Measurements from ENCODE around the gene PEF1. TPM values are rescaled to one million over a fixed set of nuclear protein-coding genes. Genes with fewer than 3 reads are reported as not detected.

Gene PEF1
- total RNA-seq, 2 experiments from 2014 or later = 79.6 to 80.6 TPM

GRCh38 chr1:31614414-31615005 is 30.2 kb downstream of the PEF1 start:
- intact Hi-C loops (cut with micrococcal nuclease) = no loop called here
- CTCF ChIA-PET = no interaction called here

GRCh38 chr1:31609514-31610118 is 35.1 kb downstream of the PEF1 start:
- Mint-ChIP-seq H3K27me3 (ENCODE audit: low read depth) (peaks cover 2% of the 10 kb centered on the region), H3K27ac (no peak overlapping the region), H3K9me3 (no peaks in the 10 kb centered on the region), H3K36me3 (ENCODE audit: low read depth) (no peaks in the 10 kb centered on the region), H3K4me3 (no peak overlapping the region), H3K4me1 (ENCODE audit: low read depth) (peaks cover 8% of the 10 kb centered on the region)
- no peak for DNase-seq
- intact Hi-C loops (cut with micrococcal nuclease) = no loop called here
- CTCF ChIA-PET = interaction anchor here (0.6 to 1.1 kb wide), 2 partner anchors 23 to 173 kb away, joined by 3 to 5 read pairs; no protein-coding TSS in a partner anchor

More at GRCh38 chr1:31614414-31615005, 30.2 kb downstream of the PEF1 start:
- Mint-ChIP-seq H3K4me1 (ENCODE audit: low read depth) (peaks cover 2% of the 10 kb centered on the region), H3K27me3 (ENCODE audit: low read depth) (peaks cover 29% of the 10 kb centered on the region), H3K36me3 (ENCODE audit: low read depth) (no peaks in the 10 kb centered on the region), H3K4me3 (no peak overlapping the region), H3K9me3 (no peaks in the 10 kb centered on the region), H3K27ac (no peak overlapping the region)
- no peak for DNase-seq

- CTCF ChIA-PET = no interaction called here
Observed at GRCh38 chr1:31607360-31607759, 37.3 kb downstream of the PEF1 start.

DNA sequence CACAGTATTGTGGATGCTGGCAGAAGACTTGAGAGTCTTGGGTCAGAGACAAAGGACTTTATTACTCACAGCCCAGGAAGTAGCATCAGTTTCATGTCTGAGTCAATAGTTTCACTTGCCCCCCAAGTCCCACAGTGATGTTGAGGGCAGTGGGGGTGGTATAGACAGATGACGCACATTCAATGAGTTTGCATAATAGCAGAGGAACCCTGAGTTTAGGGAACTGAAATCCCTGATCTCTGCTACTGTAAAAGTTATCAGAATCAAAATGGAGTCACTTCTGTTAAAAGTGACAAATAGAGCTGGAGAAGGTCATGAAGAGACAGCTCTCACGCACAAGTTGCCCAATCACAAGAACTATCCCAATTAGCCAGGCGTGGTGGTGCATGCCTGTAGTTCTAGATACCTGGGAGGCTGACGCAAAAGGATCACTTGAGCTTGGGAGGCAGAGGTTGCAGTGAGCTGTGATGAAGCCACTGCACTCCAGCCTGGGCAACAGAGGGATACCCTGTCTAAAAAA is 38.7 kb downstream of the PEF1 start:
- no peak overlapping the region for H3K27ac Mint-ChIP-seq
- intact Hi-C loops (cut with micrococcal nuclease) = no loop called here
- H3K4me3 Mint-ChIP-seq = no peak overlapping the region
- DNase-seq = peak; percentile 32
- no peaks in the 10 kb centered on the region for H3K27me3 Mint-ChIP-seq (ENCODE audit: low read depth)
- CTCF ChIA-PET = interaction anchor here (0.8 kb wide), 1 partner anchor 41 kb away, joined by 3 read pairs; no protein-coding TSS in a partner anchor
- peaks cover 2% of the 10 kb centered on the region for H3K9me3 Mint-ChIP-seq
- H3K4me1 Mint-ChIP-seq (ENCODE audit: low read depth) = peaks cover 8% of the 10 kb centered on the region
- H3K36me3 Mint-ChIP-seq (ENCODE audit: low read depth) = no peaks in the 10 kb centered on the region

More at GRCh38 chr1:31607360-31607759, 37.3 kb downstream of the PEF1 start:
- Mint-ChIP-seq H3K36me3 (ENCODE audit: low read depth) (no peaks in the 10 kb centered on the region), H3K4me1 (ENCODE audit: low read depth) (peaks cover 8% of the 10 kb centered on the region), H3K27me3 (ENCODE audit: low read depth) (no peaks in the 10 kb centered on the region), H3K4me3 (no peak overlapping the region), H3K9me3 (peaks cover 2% of the 10 kb centered on the region), H3K27ac (no peak overlapping the region)
- intact Hi-C loops (cut with micrococcal nuclease) = no loop called here
- DNase-seq = no peak

DNA sequence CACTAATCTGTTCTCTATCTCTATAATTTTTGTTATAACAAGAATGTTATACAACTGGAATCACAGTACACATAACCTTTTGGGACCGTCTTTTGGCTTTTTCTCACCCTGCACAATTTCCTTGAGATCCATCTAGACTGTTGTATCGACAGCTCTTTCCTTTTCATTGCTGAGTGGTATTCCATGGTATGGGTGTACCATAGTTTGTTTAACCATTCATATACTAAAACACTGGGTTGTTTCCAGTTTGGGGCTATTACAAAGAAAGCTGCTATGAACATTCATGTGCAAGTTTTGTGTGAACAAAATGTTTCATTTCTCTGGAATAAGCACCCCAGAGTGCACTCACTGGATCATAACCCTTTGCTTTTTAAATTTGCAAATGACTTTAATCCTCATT is 42.6 kb downstream of the PEF1 start:
- H3K4me1 Mint-ChIP-seq (ENCODE audit: low read depth) = peaks cover 8% of the 10 kb centered on the region
- intact Hi-C loops (cut with micrococcal nuclease) = no loop called here
- DNase-seq = no peak
- no peak overlapping the region for H3K27ac Mint-ChIP-seq
- no peaks in the 10 kb centered on the region for H3K27me3 Mint-ChIP-seq (ENCODE audit: low read depth)
- CTCF ChIA-PET = interaction anchor here (1.3 kb wide), 1 partner anchor 16 kb away, joined by 4 read pairs; no protein-coding TSS in a partner anchor
- no peak overlapping the region for H3K4me3 Mint-ChIP-seq
- H3K36me3 Mint-ChIP-seq (ENCODE audit: low read depth) = no peaks in the 10 kb centered on the region
- peaks cover 2% of the 10 kb centered on the region for H3K9me3 Mint-ChIP-seq

DNA sequence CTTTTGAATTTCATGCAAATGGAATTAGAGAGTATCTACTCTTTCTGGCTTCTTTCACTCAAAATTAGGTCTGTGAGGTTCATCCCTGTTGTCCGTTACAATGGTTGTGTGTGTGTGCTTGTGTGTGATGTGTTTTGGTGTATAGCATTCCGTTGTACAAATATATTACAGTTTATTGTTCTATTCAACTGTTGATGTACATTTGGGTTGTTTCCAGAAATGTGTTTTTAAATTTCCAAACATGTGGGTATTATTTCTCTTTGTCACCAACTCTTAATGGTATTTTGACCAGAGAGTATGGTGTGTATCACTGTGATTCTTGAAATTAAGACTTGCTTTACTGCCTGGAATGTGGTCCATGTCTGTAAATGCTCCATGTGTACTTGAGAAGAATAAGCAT is 44.0 kb downstream of the PEF1 start:
- Mint-ChIP-seq H3K27ac (no peak overlapping the region), H3K36me3 (ENCODE audit: low read depth) (no peaks in the 10 kb centered on the region), H3K27me3 (ENCODE audit: low read depth) (no peaks in the 10 kb centered on the region), H3K4me1 (ENCODE audit: low read depth) (no peaks in the 10 kb centered on the region), H3K9me3 (peaks cover 2% of the 10 kb centered on the region), H3K4me3 (no peak overlapping the region)
- no peak for DNase-seq
- intact Hi-C loops (cut with micrococcal nuclease) = no loop called here
- CTCF ChIA-PET = no interaction called here

DNA sequence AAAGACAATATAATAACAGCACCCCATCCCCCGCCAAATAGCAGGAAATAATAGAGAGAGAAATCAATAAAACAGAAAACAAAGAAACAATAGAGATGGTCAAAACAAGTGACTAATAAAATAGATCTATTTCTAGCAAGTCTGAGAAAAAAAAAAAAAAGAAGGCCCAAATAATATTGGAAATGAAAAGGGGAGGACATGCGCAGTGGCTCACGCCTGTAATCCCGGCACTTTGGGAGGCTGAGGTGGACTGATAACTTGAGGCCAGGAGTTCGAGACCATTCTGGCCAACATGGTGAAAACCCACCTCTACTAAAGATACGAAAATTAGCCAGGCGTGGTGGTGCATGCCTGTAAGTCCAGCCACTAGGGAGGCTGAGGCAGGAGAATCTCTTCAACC is 45.7 kb downstream of the PEF1 start:
- H3K27me3 Mint-ChIP-seq (ENCODE audit: low read depth) = peaks cover 1% of the 10 kb centered on the region
- peaks cover 2% of the 10 kb centered on the region for H3K9me3 Mint-ChIP-seq
- CTCF ChIA-PET = interaction anchor here (0.6 kb wide), 1 partner anchor 79 kb away, joined by 3 read pairs; no protein-coding TSS in a partner anchor
- H3K4me1 Mint-ChIP-seq (ENCODE audit: low read depth) = no peaks in the 10 kb centered on the region
- intact Hi-C loops (cut with micrococcal nuclease) = no loop called here
- DNase-seq = no peak
- no peaks in the 10 kb centered on the region for H3K36me3 Mint-ChIP-seq (ENCODE audit: low read depth)
- no peak overlapping the region for H3K27ac Mint-ChIP-seq
- H3K4me3 Mint-ChIP-seq = no peak overlapping the region

DNA sequence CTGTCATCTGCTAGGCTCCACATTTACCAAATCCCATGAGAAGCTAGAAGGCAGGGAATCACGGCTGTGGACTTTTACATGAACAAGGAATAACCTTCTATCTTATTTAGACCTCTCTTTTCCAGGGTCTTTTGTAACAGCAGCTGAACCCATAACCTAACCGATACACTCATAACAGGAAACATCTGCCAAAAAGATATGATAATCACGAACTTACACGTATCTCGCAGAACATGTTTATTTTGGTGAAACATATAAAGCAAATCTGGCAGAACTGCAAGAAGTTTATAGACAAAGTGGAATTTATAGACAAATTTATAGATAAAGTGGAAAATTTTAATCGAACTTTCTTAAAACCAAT is 48.0 kb downstream of the PEF1 start:
- Mint-ChIP-seq H3K27ac (no peak overlapping the region), H3K9me3 (no peaks in the 10 kb centered on the region), H3K36me3 (ENCODE audit: low read depth) (no peaks in the 10 kb centered on the region), H3K27me3 (ENCODE audit: low read depth) (peaks cover 4% of the 10 kb centered on the region), H3K4me1 (ENCODE audit: low read depth) (no peaks in the 10 kb centered on the region), H3K4me3 (no peak overlapping the region)
- CTCF ChIA-PET = interaction anchor here (0.6 to 1.0 kb wide), 2 partner anchors 25 to 296 kb away, joined by 3 to 4 read pairs; no protein-coding TSS in a partner anchor
- intact Hi-C loops (cut with micrococcal nuclease) = no loop called here
- no peak for DNase-seq

DNA sequence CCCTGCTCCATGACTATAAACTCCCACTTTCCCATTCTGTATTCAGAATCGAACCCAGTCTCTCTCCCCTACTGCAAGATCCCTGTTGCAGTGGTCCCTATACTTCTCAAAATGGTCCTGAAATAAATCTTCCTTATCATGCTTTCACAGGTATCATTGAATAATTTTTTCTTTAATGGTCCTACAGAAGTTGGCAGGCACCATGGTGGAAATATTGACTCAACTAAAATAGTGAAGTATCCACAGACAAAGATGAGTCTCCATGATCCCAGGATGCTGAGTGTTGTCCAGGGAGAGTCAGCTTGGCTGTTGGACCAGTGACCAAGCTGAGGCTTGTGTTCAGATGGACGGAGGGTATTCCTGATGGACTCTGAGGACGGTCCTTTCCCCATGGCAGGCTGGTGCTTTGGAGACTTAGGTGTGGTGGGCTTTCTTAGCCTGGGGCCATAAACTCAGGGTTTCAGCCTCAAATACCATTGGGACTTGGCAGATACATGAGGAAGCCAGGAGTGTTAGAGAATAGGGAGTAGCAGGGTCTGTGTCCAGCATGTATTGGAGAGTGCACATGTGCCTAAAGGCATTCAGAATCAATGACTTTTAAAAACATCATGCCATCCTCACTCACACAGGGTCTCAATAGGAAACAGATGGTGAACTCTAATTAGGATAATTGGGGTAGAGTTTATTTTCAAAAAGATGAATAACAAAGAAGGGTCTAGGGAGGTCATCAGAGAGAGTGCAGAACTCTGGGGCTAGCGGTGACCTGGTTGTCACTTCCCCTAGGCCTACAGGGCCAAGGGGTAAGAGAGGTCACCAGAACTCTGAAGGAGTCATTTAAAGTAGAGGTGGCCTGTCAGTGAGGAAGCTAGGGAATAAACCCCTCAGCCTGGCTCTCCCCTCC is 48.6 kb downstream of the PEF1 start:
- Mint-ChIP-seq H3K4me3 (no peak overlapping the region), H3K9me3 (no peaks in the 10 kb centered on the region), H3K4me1 (ENCODE audit: low read depth) (no peaks in the 10 kb centered on the region), H3K27me3 (ENCODE audit: low read depth) (peaks cover 4% of the 10 kb centered on the region), H3K36me3 (ENCODE audit: low read depth) (no peaks in the 10 kb centered on the region), H3K27ac (no peak overlapping the region)
- intact Hi-C loops (cut with micrococcal nuclease) = no loop called here
- CTCF ChIA-PET = interaction anchor here (0.6 kb wide), 1 partner anchor 296 kb away, joined by 4 read pairs; no protein-coding TSS in a partner anchor
- DNase-seq = no peak

GRCh38 chr1:31593770-31594632 is 50.7 kb downstream of the PEF1 start:
- H3K4me3 Mint-ChIP-seq = no peak overlapping the region
- H3K36me3 Mint-ChIP-seq (ENCODE audit: low read depth) = no peaks in the 10 kb centered on the region
- no peak overlapping the region for H3K27ac Mint-ChIP-seq
- intact Hi-C loops (cut with micrococcal nuclease) = loop anchor here (1.0 kb wide), 1 partner anchor 30 kb away; no protein-coding TSS in a partner anchor
- H3K9me3 Mint-ChIP-seq = no peaks in the 10 kb centered on the region
- peak; percentile 83 for DNase-seq
- peaks cover 10% of the 10 kb centered on the region for H3K27me3 Mint-ChIP-seq (ENCODE audit: low read depth)
- CTCF ChIA-PET = interaction anchor here (0.6 to 1.2 kb wide), 3 partner anchors 25 to 158 kb away, joined by 3 to 7 read pairs (median 3); no protein-coding TSS in a partner anchor
- H3K4me1 Mint-ChIP-seq (ENCODE audit: low read depth) = no peaks in the 10 kb centered on the region

- CTCF ChIA-PET = no interaction called here
- Mint-ChIP-seq H3K9me3 (no peaks in the 10 kb centered on the region), H3K27me3 (ENCODE audit: low read depth) (peaks cover 11% of the 10 kb centered on the region), H3K27ac (no peak overlapping the region), H3K4me1 (ENCODE audit: low read depth) (no peaks in the 10 kb centered on the region), H3K36me3 (ENCODE audit: low read depth) (no peaks in the 10 kb centered on the region), H3K4me3 (no peak overlapping the region)
- DNase-seq = no peak
- intact Hi-C loops (cut with micrococcal nuclease) = no loop called here
Observed at GRCh38 chr1:31593136-31593665, 51.5 kb downstream of the PEF1 start.

All from activated naive CD4-positive, alpha-beta T cell treated with anti-CD3 and anti-CD28 coated beads for 36 hours (primary cell).